Adrenal gland (tissue), 5 donors: Measurements from ENCODE around the gene MYOM3.

Experiments used
- CTCF ChIP-seq, 6 experiments: fragments of 450-650 bp in 4 of 6; fragments of 200-600 bp in 2 of 6; sonication (generic) in 1 of 6; IDR thresholded peaks; 1 replicate in 5 of 6; 2 replicates in 1 of 6; pipeline versions ENCODE4 v1.5.1 to v1.8.0; 2016 to 2021; ENCODE audit warnings: antibody characterized with exemption in 6 of 6, mild to moderate bottlenecking in 2 of 6, moderate library complexity in 1 of 6
- POLR2A ChIP-seq, 2 donors: fragments of 450-650 bp; IDR thresholded peaks; one replicate each; pipeline ENCODE4 v1.6.1; 2017; ENCODE audit warnings: antibody characterized with exemption in 2 of 2, mild to moderate bottlenecking in 2 of 2, moderate library complexity in 1 of 2
- donor health status: DM: no; HTN: no; CAD: no.

- no peak for TF ChIP-seq CTCF (IDR thresholded peaks at IDR 0.05)
- no peak for TF ChIP-seq POLR2A (IDR thresholded peaks at IDR 0.05)
These were observed 51.5 kb downstream of the MYOM3 start for GRCh38 chr1:24060482-24060881.
